Retina (tissue), 1 donor: ENCODE measurements around the gene KCNK10.
"Not testable (repeated sequence)": the region's sequence is repeated elsewhere in the genome, so short reads cannot be mapped to it uniquely, and the experiment has no call there.

Source experiments
- DNase-seq: peaks from one replicate; pipeline ENCODE4 v3.0.0-alpha.2; 2016

The KCNK10 gene

DNA sequence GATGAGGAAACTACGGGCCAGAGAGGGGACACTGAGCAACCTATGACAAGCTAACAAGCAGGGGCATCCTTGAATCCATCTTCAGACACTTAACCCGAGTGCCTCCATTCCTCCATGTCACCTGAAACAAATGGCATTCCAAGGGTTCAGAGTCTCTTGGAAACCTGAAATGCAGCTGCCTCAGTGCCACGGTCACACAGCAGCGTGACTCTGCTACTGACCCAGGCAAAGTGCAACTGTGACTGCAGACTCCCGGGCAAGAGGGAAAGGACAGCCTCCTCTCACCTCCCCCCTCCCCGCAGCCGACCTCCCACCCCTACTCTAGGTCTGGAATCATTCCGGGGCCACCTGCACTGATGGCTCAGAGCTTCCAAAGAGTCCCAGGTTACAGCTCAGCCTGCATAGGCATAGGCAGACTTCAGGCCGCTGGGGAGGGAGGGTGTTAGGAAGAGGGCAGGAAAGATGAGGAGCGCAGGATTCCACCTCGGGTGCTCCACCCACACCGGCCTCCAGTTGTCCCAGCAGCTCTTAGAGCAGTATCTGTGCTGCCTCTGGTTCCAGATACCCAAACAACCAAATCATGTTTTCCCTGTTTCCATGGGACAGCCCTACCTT is 53.2 kb downstream of the KCNK10 start:
- no peak for DNase-seq

DNA sequence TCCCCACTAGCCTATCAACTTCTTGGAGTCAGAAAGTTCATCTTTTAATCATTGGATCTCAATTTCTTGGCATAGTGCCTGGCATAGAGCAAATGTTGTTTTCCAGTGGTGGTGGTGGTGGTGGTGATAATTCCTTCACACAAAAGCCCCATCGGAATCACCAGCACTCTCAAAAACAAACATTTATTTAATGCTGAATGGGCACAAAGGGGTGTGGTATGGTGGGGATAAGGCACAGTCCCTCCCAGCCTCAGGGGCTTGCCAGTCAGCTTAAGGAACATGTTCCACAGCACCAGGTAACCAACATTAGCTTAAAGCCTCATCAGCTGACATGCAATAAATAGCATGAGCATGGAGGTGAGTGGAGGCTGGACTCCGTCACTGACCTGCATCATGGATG is 56.6 kb downstream of the KCNK10 start:
- no peak for DNase-seq

DNA sequence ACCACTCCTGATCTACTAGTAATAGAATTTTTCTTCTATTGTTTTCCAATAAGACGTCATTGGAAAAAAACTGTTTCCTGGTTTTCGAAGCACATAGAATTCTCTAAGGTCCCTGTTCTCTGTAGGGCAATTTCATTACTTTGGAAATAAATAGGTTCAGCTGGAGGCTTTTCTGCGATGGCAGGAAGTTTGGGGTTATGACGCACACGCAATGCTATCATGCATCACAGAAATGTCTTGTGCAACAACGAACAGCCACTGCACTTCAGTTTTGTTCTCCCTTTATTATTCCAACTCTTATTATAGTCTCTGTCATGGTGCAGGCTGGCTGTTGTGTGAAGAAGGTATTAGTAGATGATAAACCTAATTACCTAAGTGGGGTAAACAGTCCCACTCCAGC is 59.0 kb downstream of the KCNK10 start:
- DNase-seq = no peak

DNA sequence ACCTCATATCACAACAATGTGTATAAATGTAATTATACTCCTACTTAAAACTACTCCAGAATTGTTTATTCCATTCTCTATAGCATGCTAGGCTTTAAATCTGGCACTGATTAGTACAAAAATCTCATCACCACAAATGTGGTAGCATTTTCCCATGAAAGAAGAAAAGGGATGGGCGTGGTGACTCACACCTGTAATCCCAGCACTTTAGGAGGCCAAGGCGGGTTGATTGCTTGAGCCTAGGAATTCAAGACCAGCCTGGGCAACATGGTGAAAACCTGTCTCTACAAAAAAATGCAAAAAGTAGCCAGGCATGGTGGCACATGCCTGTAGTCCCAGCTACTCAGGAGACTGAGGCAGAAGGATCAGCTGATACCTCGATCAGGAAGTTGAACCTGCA is 61.8 kb downstream of the KCNK10 start:
- DNase-seq = not testable (repeated sequence)

DNA sequence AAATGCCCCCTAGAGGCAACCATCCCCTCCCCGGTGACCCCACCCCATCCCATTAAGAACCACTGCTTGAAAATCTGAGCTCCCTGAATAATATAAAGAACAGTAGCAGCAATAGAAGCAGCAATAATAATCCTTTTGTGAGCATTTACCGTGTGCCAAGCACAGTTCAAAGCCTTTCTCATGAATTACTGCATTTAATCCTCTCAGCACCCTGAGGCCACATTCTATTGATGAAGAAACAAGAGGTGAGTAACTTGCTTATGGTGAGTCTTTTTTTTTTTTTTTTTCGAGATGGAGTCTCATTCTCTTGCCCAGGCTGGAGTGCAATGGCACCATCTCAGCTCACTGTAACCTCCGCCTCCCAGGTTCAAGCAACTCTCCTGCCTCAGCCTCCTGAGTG is 65.0 kb downstream of the KCNK10 start:
- DNase-seq = no peak

DNA sequence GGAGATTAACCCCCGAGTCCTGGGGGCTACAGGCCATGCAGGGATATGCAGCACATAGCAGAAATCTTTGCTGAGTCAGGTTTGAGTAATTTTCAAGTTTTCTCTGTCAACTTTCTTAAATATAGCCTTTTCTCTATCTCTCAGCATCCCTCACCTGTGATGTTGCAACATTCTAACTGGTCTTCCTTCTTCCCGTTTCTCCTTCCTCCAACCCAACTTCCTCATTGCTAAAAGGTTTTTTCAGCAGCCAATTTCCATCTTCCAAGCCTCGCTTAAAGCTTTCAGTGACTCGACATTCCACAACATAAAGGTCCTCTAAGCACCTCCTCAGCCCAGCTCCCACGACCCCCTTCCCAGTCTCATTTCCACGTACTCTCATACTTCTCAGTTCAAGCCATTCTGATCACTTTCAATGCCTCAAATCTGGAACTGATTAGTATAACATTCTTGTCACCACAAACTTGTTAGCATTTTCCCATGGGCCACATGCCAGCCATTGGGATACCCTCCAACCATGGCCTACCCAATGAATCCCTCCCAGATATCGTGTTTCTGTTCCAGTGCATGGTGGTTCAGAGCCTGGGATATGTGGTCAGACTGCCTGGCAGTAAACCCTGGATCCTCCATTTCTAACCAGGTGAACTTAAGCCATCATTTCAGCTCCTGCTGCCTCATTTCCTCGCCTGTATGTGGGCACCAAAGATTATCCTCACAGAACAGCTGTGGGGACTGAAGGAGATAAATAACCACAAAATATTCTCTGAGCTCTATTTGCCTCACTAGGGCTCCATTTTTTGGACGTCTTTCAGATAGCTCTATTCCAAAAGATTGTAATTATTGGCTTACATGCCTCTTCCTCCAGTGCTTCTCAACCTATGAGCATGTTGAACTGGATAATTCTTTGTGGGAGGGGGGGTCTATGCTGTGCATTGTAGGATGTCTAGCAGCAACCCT is 65.8 kb downstream of the KCNK10 start:
- DNase-seq = no peak

DNA sequence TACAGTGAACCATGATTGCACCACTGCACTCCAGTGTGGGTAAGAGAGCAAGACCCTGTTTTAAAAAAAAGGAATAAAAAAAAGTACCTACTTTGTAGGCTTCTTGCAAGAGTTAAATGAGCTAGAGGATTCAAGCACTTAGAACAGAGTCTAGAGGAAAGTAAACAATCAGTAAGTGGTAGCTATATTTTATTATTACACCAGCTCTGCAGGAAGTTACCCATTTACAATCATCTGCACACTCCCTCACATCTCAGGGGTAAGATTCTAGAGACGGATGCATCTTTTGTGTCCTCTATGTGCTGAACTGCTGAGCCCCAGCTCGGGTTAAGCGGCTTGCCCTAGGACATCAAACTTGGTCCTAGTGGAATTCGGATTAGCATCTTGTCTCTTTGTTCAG is 67.3 kb downstream of the KCNK10 start:
- no peak for DNase-seq

DNA sequence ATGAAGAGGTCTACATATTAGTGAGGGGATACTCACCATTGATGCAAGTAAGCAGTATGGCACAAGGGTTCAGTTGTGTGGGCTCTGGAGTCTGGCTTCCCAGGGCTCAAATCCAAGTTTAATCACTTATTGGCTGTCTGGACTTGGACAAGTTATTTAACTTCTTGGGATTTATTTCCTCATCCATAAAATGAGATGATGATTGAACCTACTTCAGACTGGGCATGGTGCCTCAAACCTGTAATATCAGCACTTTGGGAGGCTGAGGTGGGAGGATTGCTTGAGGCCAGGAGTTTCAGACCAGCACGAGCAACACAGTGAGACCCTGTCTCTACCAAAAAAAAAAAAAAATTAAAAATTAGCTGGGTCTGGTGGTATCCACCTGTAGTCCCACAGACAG is 67.9 kb downstream of the KCNK10 start:
- DNase-seq = no peak

DNA sequence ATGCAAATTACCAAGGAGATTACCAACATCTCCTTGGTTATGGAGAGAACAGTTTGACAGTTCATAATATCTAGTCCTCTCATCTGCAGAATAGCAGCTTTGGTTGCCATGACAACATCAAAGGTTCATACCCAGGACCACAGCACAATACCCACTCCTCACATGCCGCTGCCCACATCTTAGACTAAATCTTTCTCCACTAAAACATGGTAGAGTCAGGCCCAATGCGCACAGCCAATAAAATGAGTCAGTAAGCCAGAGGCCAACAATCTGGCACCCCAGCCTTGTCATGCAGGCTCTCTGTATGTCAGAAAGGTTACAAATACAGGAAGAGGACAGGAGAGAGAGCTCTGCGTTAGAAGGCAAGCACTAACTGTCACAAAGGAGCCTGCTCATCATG is 70.6 kb downstream of the KCNK10 start:
- DNase-seq = peak; percentile 54

DNA sequence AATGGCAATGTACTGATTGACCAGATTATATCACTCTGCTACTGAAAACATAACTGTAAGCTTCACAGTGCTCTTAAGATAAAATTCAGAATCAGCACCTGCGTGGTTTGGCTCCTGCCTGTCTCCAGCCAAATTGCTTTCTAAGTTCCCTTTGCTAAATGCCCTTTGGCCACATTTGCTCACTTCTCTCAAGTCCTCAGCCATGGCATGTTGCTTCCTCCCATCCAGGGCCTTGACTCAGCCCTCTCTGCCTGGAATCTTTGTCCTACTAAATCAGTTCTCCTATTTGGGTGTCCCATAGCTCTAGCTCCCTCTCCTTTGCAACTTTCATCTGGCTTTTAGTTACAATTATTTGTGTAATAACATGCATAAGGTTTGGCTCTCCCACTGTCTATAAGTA is 71.4 kb downstream of the KCNK10 start:
- no peak for DNase-seq

DNA sequence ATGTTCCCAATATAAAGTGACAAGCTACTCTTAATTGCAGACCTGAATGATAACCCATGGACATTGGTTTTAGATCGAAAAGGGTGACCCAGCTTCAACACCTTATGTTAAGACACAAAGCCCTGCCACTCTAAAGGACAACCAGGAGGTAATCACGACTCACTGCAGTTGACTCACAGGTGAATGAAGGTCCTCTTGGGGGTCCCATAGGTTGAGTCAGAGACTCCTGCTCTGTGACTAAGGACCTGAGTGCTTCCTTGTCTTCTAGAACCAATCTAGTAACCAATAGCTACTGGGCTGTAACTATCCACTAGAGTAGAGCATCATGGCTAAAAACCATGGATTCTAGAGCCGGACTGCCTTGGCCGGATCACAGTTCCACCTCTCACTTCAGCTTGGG is 73.8 kb downstream of the KCNK10 start:
- no peak for DNase-seq

DNA sequence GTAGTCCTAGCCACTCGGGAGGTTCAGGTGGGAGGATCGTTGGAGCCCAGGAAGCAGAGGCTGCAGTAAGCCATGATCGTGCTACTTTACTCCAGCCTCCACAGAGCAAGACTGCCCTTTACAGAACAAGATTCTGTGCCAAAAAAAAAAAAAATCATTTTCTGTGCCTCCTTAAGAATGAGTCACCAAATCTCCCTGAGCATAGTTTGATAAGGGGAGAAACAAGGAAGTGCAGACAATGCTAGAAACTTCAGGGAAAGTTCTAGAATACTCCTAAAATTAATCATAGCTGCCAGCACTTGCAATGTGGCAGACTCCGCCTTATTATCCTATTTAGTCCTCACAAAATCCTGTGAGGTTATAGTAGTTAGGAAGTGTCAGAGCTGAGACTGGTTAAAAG is 74.5 kb downstream of the KCNK10 start:
- no peak for DNase-seq

DNA sequence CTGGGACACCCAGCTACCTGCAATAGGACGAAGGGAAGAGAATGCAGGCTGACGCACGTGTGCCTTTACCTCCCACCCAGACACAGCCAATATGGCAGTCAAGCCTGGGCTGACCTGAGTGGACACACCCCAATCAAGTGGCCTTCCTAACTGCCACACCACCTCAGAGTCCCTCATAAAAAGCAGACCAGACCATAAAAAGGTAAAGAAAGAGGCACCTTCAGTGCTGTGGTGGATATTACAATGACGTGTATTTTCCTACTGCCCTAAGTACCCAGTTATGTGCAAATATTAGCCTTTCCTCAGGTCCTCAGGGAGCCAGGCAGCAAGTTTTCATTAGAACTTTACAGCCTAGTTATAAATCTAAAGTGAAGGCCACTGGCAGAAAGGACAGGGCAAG is 75.8 kb downstream of the KCNK10 start:
- DNase-seq = no peak

DNA sequence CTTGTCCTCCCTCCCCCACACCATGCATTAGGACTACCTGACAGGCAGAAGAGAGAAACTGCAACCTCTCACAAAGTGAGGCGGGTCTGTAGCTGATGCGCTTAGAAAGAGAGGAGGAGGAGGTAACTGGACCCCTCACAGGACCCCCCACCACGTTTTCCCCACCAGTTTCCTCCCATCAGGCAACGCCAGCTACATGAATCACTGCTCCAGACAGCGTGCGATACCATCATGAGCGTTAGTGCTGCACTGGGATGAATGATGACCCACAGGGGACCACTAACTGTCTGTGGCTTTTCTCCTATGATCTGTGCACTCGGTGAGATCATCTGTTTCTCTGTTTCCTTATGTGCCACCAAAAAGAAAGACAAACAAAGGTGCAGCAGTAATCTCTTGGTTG is 77.7 kb downstream of the KCNK10 start:
- DNase-seq = peak; percentile 39

DNA sequence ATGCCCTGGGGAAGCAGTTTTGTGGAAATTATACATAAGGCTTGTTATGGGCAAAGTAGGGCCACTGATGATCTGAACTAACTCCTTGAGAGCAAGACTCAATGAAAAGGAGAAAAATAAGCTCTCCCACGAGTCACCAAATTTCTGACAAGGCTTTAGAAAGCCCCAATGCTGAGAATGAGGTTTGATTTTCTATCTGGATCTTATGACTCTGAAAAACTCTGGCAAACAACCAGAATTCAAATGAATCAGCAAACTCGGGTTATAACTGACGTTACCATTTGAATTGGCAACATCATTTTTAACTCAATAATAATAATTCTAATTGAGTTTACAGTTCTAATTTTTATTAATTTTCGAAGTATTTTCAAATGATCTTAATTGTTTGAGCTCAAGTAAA is 79.1 kb downstream of the KCNK10 start:
- no peak for DNase-seq

DNA sequence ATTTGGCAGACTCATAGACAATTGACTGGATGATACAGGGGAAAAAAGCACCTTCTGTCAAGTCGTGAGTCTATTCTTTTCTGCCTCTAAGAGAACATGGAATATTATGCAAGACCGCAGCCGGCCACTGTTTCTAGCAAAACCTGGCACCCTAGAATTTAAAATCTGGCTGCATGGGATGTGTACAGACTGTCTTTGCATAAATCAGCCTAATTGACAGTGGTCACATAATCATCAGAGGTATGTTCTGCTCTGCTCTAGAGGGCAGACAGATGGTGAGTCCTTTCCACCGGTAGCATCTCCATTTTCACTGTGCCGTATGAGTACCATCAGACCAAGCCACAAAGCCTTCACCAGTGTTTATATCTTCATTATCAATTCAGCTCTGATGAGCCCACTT is 80.6 kb downstream of the KCNK10 start:
- DNase-seq = no peak

DNA sequence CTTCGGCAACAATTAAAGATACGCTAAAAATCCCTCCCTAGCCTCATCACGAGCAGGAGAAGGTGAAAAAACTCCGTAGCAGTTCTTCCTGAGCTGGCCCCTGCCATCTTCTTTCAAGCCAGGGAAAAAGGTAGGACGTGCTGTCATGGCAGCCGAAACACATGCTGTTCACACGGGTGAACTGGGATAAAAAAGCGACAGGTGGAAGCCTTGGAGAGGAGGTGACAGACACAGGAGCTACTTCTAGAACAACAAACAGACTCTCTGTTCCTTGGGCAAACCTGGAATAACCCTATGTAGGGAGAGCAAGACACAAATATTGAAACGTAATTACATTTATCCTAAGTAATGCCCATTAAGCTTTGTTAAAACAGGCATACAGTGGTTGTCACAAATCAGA is 81.3 kb downstream of the KCNK10 start:
- no peak for DNase-seq

DNA sequence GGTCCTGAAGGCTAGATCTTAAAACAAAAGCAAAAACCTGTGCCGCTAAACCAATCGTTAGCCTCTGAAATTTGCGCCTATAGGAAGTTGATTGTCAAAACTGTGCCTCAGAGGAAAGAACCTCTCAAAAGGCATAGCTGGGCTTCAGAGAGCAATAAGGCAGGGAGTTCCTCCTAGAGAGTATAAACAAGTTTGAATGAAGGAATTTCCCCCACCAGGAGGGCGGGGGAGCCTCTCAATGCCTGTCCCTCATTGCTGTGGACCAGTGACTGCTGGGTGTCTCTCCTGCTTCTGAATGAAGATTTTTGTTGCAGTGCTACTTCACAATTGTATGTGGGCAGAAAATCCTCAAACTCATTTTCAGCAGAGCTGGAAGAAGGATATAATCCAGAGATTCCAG is 88.6 kb downstream of the KCNK10 start:
- peak; percentile 19 for DNase-seq

DNA sequence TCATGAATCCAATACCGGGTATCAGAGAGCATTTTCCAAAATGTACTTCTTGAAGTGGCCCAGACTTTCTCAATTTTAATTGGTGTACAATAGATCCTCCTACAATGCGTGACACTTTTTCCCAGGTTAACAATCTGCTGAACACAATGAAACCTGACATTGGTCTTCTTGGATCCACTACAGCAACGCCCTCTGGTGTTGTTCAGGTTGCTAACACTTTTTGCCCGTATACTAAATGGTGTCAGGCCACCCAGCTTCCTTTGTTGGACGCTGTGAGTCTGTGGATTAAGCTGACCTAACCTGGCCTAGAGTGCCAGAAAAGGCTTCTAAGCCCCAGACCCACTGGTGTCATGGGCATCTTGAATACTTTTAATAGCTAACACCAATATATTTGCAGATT is 89.2 kb downstream of the KCNK10 start:
- peak; percentile 42 for DNase-seq

DNA sequence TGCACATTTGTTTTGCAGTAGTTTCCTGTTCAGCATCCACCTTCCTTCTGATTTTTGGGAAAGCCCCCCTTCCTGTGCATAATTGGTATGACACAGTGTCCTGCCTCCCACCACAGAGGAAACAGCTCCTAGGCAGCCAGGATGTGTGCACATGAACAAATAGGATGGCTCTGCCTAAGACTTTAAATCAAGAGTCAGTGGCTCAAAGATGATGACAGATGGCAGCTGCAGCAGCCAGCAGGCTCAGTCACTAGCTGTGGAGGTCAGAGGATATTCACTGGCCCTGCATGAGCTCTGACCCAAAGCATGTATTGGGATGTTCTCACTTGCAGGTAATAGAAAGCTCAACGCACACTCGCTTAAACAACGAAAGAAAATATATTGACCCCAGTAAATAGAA is 90.3 kb downstream of the KCNK10 start:
- peak; percentile 62 for DNase-seq

DNA sequence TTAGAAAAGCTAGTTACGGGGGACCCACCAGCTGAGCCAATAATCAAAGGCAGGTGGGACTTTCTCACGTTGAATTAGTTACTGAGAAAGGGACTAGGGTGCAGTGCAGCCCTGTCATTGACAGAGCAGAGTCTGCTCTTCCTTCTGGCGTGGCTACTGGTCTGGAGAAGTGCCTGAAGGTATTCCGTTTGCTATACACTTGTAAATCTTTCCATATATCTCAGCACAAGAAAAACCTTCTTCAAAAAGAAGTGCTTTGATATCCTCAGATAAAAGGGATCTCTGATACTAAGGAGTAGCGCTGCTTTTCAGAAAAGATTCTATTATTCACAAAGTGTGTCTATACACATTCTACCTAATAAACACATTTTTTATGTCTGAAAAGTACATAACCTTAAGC is 91.5 kb downstream of the KCNK10 start:
- no peak for DNase-seq

DNA sequence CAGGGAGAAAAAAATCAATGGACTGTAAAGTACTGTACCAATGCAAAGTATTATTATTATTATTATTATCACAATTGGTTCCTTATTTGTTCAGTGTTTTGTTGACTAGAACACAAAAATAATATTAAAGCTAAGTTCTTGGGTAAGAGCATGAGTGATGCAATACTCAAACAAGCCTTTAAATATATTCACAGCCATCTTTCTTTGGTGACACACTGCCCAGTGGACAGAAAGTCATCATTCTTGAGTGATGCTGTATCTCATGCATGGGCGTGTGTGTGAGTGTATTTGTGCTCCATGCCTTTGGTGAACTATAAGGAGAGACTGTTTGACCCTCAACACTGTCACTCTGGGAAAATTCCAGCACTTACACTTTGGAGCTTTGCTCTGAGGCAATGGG is 93.6 kb downstream of the KCNK10 start:
- no peak for DNase-seq

DNA sequence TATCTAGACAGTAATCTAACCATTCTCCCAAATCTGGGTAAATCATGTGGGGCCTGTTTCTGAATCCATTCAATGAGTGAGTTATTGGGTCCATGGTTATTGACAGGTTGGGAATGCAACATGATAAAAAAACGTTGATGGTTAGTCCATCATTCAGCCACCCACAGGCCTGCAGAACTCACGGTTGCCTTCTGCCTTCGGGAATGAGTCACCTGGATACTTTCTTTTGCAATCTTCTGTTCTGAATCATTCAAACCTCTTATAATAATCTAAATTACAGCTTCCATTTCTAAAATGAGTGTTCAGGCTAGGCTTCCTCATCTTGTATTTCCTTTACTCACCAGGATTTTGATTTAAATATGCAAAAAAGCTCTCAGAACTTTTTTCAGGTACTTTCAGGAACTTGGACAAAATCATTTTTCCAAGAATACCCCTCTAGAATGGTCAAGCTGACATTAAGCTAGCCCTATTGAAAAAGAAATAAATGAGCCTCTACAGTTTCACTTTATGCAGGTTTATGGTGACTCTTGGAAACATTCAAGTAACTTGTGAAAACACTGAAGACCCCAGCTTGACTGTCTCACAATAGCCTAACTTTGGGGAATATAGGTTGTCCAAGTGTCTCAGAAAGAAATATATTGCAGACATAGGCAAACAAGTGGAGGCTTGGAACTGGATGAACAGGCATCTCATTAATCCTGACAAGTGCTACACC is 94.4 kb downstream of the KCNK10 start:
- DNase-seq = no peak

DNA sequence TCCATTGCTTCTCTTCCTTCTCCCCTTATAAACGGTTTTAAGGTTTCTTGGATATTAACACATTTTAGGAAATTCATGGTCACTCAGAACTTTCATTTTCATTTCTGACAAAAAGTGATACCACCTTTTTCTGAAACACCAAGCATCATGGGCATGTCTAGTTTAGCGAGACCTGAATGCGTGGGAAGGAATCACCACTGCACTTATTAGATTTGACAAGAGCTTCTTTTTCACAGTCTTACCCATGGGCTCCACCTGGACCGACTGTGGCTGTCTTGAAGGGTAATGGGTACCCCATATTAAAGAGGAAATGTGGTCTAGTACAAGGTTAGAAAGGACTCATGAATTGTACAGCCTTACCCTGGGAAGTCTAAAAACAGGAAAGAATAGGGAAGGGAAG is 95.4 kb downstream of the KCNK10 start:
- no peak for DNase-seq
